Activated naive CD8-positive, alpha-beta T cell (primary cell): ENCODE measurements around the gene ATP1A4.

Experiments
- H3K27ac Mint-ChIP-seq: one replicate; pipeline ENCODE4 v1.8.0; 2021; ENCODE audit warnings: mixed read lengths
- H3K27me3 Mint-ChIP-seq: one replicate; pipeline ENCODE4 v1.8.0; 2021; ENCODE audit warnings: mixed read lengths
- H3K36me3 Mint-ChIP-seq: one replicate; pipeline ENCODE4 v1.8.0; 2021; ENCODE audit warnings: mixed read lengths
- H3K4me1 Mint-ChIP-seq: one replicate; pipeline ENCODE4 v1.8.0; 2021; ENCODE audit warnings: low read depth, mixed read lengths
- H3K4me3 Mint-ChIP-seq: one replicate; pipeline ENCODE4 v1.8.0; 2021; ENCODE audit warnings: mild to moderate bottlenecking, mixed read lengths
- H3K9me3 Mint-ChIP-seq: one replicate; pipeline ENCODE4 v1.8.0; 2021; ENCODE audit warnings: low read depth, mixed read lengths

The ATP1A4 gene

DNA sequence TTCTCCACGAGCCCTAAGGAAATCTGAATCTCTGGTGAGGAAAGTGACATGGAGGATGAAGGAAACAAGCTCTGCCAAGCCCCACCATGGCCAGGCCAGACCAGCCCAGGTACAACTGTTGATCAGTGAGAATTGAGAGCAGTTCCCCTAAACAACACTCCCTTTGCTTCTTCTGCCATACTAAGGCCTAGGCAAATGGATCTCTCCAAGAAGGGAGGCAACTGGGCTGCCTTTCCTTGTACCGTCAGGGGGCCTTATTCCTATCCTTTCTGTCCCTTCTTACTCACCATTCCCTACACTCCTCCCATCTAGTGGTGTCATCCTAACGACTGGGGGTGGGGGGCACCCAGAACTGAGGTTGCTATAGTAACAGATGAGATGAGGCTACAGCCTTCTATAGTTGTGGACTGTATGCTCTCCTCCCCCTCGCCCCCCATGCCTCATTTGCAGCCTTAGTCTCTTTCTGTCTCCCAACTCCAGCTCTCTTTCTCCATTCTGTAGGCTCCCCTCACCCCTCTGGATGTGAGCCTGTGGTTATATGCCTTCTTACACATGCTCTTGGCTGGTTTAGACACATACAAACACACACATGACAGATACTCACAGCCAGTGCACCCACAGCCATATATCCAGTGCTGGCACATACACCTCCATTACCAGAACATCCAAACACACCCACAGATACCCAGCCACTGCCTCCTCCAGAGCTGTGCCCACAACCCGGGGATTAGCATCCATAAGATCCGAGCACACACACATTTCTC, 57.3 kb downstream of the ATP1A4 start:
- peaks cover 4% of the 10 kb centered on the region for H3K36me3 Mint-ChIP-seq
- H3K27me3 Mint-ChIP-seq: no peaks in the 10 kb centered on the region
- H3K4me1 Mint-ChIP-seq: peaks cover 47% of the 10 kb centered on the region
- H3K4me3 Mint-ChIP-seq: no peak overlapping the region
- H3K9me3 Mint-ChIP-seq: no peaks in the 10 kb centered on the region
- H3K27ac Mint-ChIP-seq: peak overlapping the region; percentile 77

DNA sequence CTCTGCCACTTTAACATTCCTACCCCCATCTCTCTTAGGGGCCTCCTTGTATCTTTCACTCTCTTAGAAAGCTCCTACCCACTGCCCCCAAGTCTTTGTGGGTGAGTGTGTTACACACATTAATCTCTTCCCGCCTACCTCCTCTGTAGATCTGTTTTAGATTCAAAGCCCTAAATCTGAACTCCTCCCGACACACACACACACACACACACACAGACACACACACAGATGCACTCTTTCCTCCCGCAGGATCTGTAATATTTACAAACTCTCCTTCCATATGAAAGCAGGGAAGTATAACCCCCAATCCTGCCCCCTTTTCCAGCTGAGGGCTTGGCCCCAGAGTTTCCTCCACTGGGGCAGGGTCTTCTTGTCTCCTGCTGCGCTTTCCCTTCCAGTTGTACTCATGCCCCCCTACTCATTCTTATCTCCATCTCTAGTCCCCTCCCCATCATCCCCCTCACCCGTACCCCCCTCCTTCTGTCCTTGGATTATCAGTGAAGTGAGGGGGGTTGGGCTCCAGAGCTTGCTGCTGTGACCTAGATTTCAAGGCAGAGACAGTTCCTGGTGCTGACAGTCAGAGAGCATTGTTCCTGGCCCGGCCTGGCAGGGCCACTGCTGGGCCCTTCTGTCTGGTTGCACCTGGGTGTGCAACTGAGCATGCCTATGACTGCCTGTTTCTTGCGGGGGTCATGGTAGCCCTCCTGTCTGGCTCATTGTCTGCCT, 58.1 kb downstream of the ATP1A4 start:
- Mint-ChIP-seq H3K9me3 (no peaks in the 10 kb centered on the region), H3K27me3 (no peaks in the 10 kb centered on the region), H3K27ac (peak overlapping the region; percentile 1), H3K4me1 (peaks cover 41% of the 10 kb centered on the region), H3K4me3 (no peak overlapping the region), H3K36me3 (peaks cover 7% of the 10 kb centered on the region)

DNA sequence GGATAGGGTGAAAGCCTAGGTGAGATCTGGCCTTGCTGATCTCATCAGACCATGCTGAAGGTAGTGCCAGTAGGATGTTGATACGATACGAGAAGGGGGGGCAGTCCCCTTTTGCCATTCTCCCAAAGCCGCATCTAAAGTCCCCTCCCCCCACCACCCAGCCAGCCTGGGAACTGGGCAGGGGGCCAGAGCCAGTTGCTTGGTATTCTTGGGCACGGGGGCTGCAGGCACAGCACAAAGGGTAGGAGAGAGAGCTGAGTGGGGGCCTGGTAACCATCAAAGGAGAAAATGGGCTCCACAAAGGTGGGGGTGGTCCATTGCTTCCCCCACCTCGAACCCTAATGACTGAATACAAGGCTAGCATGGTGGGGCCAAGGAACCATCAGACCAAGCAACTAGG, 59.2 kb downstream of the ATP1A4 start:
- H3K9me3 Mint-ChIP-seq: no peaks in the 10 kb centered on the region
- H3K4me1 Mint-ChIP-seq: peaks cover 35% of the 10 kb centered on the region
- H3K27me3 Mint-ChIP-seq: no peaks in the 10 kb centered on the region
- H3K4me3 Mint-ChIP-seq: no peak overlapping the region
- H3K27ac Mint-ChIP-seq: peak overlapping the region; percentile 30
- peaks cover 7% of the 10 kb centered on the region for H3K36me3 Mint-ChIP-seq

DNA sequence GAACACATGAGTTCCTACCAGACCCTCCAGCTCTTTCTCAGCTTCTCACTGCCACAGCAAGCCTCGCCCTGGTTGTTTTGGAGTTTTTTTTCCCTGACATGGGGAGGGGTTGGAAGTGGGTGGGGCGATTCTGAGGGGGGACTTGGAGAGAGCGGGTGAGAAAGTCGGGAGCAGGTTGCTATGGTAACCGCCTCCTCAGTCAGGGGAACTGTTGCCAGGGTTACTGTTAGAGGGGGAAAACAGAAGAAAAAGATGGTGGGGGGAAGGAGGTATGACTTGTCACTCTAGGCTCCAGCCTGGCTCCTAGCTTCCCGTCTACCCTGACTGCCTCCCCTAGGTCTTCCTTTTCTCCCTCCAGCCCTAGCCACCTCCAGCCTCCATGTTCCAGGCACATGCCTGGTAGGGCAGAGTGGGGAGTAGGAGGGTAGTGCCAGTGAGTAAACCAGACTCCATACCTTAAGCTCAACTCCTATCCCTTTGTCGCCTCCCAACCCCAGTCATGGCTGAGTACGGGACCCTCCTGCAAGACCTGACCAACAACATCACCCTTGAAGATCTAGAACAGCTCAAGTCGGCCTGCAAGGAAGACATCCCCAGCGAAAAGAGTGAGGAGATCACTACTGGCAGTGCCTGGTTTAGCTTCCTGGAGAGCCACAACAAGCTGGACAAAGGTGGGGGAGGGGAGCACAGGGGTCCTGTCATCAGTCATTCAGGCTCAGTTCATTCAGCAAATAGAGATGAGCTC, 59.8 kb downstream of the ATP1A4 start:
- peaks cover 7% of the 10 kb centered on the region for H3K36me3 Mint-ChIP-seq
- no peaks in the 10 kb centered on the region for H3K9me3 Mint-ChIP-seq
- no peak overlapping the region for H3K4me3 Mint-ChIP-seq
- H3K4me1 Mint-ChIP-seq: peaks cover 31% of the 10 kb centered on the region
- no peaks in the 10 kb centered on the region for H3K27me3 Mint-ChIP-seq
- no peak overlapping the region for H3K27ac Mint-ChIP-seq

DNA sequence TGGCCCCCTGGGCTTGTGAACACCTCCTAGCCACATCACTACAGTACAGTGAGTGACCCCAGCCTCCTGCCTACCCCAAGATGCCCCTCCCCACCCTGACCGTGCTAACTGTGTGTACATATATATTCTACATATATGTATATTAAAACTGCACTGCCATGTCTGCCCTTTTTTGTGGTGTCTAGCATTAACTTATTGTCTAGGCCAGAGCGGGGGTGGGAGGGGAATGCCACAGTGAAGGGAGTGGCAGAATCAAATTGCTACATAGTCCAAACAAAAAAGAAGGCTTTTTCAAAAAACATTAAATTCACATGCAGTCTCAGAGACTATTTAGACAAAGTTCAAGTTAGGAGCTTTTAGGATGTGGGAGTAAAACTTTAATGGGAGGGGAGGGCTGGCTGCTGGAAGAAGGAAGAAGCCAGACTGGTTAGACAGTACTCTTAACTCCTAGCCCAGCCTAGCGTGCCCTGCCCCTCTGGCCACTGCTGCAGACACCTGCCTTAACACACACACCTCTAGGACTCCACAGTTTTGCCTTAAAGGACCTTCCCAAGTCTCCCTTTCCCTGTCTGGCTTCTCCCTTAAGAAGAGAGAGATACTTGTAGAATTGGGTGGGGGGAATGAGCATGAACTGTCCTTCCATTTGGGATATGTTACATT, 63.2 kb downstream of the ATP1A4 start:
- Mint-ChIP-seq H3K4me3 (no peak overlapping the region), H3K4me1 (peaks cover 10% of the 10 kb centered on the region)

DNA sequence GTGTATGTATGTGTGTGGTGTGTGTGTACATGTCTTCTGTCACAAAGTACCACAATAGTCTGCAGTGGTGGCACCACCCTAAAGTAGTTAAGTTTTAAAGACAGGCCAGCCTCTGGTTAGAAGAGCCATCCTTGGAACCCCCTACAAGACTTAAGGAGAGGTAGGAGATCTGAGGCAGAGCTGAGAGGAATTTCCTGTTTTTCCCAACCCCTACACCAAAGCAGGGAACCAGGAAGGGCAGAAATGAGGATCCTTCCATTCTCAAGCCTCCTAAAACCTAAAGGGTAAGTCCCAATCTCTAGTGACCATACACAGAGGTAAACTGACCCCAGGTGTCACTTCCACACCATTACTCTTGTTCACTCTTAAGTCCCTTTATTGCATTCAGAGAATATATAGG, 64.9 kb downstream of the ATP1A4 start:
- Mint-ChIP-seq H3K4me1 (no peaks in the 10 kb centered on the region), H3K27ac (peak overlapping the region; percentile 41), H3K36me3 (peaks cover 5% of the 10 kb centered on the region)

More for the DNA sequence above, 63.2 kb downstream of the ATP1A4 start:
- Mint-ChIP-seq H3K27ac (peak overlapping the region; percentile 46), H3K36me3 (peaks cover 5% of the 10 kb centered on the region), H3K9me3 (no peaks in the 10 kb centered on the region), H3K27me3 (no peaks in the 10 kb centered on the region)

DNA sequence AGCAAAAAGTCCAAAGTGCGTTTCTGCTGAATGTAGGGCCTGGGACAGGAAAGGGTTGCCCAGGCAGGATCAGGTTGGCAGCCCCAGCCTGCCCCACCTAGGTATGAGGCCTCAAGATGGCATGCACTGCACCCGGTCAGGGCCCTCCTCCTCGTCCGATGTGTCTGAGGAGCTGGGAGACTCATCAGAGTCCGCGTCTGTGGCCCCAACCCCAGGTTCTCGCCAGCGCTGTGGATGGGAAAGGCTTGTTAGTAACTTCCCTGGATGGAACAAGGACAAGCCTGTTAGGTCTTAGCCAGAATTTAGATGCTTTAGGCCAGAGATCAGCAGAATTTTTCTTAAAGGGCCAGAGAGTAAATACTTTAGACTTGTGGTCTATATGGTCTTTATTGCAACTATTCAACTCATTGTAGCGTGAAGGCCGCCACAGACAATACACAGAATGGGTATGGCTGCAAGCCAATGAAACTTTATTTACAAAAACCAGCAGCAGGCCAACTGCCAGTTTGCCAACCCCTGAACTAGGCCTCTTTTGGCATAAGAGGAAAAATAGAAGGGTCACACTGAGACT, 66.2 kb downstream of the ATP1A4 start:
- Mint-ChIP-seq H3K36me3 (peaks cover 2% of the 10 kb centered on the region), H3K4me1 (no peaks in the 10 kb centered on the region), H3K27ac (peak overlapping the region; percentile 35), H3K9me3 (no peaks in the 10 kb centered on the region), H3K27me3 (no peaks in the 10 kb centered on the region), H3K4me3 (no peak overlapping the region)

More for the DNA sequence above, 64.9 kb downstream of the ATP1A4 start:
- no peaks in the 10 kb centered on the region for H3K9me3 Mint-ChIP-seq
- no peaks in the 10 kb centered on the region for H3K27me3 Mint-ChIP-seq
- no peak overlapping the region for H3K4me3 Mint-ChIP-seq

DNA sequence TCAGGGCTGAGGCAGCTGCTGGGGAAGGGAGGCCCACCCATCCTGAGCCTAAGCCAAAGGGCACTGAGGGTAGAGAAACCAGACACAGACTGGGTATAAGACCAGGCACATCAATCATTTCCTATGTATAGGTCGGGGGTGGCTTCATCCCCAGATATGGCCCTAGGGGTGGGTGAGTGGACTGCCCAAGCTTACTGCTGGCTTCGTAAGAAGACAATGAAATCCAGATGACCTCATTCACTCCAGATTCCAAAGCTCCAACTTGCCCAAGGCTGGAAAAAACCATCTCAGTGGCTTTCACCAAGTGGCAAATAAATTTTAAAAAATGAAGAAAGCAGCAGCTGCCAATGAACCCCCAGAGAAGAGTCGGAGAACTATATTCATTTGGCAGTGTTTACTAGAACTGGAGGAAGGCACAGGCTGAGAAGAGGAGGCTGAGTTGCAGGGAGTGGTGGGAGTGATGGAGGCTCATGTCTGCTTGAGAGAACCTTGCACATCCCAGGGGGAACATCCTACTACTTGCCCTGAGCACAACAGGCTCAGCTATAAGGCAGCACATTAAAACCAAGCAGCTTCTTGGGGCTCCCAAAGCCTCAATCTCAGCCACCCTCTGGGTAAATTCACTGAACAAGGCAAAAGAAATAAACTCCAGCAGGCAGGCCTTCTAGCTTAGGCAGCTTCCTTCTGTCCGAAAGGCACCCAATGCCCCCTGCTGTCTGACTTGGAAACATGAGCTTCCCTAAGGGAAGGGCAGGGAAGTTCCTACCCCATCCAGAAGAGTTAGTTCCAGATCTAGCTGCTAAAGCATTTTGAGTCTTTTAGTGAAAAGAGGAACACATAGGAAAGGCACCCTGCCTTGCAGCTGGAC, 67.9 kb downstream of the ATP1A4 start:
- H3K9me3 Mint-ChIP-seq: no peaks in the 10 kb centered on the region
- H3K27ac Mint-ChIP-seq: peak overlapping the region; percentile 58
- H3K4me1 Mint-ChIP-seq: no peaks in the 10 kb centered on the region
- H3K36me3 Mint-ChIP-seq: peaks cover under 1% of the 10 kb centered on the region
- no peak overlapping the region for H3K4me3 Mint-ChIP-seq
- H3K27me3 Mint-ChIP-seq: no peaks in the 10 kb centered on the region

DNA sequence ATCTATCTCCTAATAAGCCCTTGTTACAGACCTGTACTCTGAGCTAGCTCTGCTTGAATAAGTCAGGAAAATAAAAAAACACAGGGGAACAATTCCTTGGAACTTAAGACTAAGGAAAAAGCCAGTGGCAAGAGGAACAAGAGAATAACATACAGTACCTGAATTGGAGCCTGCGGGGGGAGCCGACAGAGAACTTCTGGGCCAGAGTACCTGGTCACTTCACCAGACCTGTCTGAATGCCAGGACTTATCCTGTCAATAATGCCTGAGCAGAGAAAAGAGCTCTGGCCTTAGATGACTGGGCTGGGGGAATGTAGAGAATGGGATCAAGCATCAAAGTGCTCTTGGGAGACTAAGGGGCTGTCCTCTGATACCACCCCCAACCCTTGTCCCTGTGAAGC, 68.9 kb downstream of the ATP1A4 start:
- no peak overlapping the region for H3K27ac Mint-ChIP-seq
- no peaks in the 10 kb centered on the region for H3K9me3 Mint-ChIP-seq
- no peaks in the 10 kb centered on the region for H3K4me1 Mint-ChIP-seq
- H3K4me3 Mint-ChIP-seq: no peak overlapping the region
- no peaks in the 10 kb centered on the region for H3K36me3 Mint-ChIP-seq
- no peaks in the 10 kb centered on the region for H3K27me3 Mint-ChIP-seq

DNA sequence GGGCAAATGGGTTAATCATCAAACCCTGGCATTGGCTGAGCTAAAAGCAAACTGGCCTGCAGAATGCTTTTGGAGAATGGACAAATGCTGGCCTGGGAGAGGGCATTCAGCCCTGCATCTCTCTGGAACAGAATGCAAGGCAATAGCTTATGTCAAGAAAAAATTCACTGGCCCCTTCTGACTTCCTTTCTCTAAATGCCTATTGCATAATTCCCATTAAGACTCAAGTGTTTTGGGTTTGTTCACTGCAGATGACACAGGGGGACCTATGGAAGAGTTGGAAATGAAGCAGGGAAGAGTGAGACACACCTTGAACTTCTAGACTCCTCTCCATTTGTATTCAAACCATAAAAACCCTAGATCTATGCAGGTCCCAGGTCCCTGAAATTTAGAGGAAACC, 69.7 kb downstream of the ATP1A4 start:
- H3K36me3 Mint-ChIP-seq: no peaks in the 10 kb centered on the region
- H3K4me1 Mint-ChIP-seq: no peaks in the 10 kb centered on the region
- no peaks in the 10 kb centered on the region for H3K9me3 Mint-ChIP-seq
- H3K4me3 Mint-ChIP-seq: no peak overlapping the region
- H3K27me3 Mint-ChIP-seq: no peaks in the 10 kb centered on the region
- peak overlapping the region; percentile 34 for H3K27ac Mint-ChIP-seq

DNA sequence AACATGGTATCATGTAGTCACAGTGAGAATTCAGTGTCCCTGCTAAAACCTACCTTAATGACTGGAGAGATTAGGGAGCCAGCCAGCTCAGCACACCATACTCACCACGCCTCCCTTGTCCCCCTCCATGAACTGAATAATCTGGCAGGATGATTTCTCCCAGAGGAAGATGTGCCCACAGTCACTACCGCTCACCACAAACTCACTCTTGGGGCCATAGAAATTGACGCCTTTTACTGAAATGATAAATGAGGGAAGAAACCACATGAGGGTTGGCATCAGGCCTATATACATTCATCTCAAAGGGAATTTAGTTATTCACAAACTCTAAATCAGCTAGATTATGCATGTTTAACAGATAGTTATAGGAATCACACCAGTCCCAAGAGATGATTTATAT, 71.1 kb downstream of the ATP1A4 start:
- Mint-ChIP-seq H3K36me3 (no peaks in the 10 kb centered on the region), H3K9me3 (no peaks in the 10 kb centered on the region), H3K4me3 (no peak overlapping the region), H3K27me3 (no peaks in the 10 kb centered on the region), H3K27ac (no peak overlapping the region), H3K4me1 (no peaks in the 10 kb centered on the region)

DNA sequence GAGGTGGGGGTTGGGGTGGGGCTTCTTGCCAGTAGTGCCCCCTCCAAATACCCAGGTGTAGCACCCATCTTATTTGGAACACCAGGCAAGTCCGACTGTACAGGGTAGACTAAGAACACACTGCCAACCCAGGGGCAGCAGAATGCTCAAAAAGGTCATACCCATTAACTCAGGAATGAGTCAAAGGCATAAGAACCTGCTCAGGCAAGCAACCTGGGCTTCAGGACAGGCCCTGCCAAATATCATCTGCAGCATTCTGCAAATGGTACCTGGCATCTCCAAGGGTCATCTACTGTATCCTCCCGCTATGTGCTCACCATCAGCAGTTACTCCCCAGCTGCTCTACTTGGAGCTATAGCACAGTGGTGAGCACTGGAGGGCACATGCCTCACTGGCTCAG, 73.2 kb downstream of the ATP1A4 start:
- Mint-ChIP-seq H3K27me3 (no peaks in the 10 kb centered on the region), H3K4me3 (no peak overlapping the region), H3K27ac (no peak overlapping the region), H3K9me3 (no peaks in the 10 kb centered on the region), H3K36me3 (peaks cover 7% of the 10 kb centered on the region), H3K4me1 (no peaks in the 10 kb centered on the region)

DNA sequence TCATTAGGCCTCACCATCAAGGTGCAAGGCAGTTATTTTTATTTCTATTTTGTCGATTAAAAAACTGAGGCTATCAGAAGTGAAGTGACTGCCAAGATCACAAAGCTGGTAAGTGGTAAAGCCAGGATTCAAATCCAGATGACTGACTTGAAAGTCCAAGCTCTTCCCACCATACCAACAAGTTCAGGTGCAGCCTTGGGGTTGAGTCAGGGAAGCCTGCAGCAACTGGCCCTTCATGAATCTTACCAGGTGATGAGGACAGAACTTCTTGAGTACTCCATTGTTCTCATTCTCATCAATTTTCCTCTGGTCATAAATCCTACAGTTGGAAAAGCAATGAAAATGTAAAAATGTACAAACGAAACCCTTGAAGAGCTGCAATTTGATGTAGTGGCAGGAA, 73.9 kb downstream of the ATP1A4 start:
- Mint-ChIP-seq H3K9me3 (no peaks in the 10 kb centered on the region), H3K27ac (no peak overlapping the region), H3K4me1 (no peaks in the 10 kb centered on the region), H3K36me3 (peaks cover 12% of the 10 kb centered on the region), H3K27me3 (no peaks in the 10 kb centered on the region), H3K4me3 (no peak overlapping the region)

DNA sequence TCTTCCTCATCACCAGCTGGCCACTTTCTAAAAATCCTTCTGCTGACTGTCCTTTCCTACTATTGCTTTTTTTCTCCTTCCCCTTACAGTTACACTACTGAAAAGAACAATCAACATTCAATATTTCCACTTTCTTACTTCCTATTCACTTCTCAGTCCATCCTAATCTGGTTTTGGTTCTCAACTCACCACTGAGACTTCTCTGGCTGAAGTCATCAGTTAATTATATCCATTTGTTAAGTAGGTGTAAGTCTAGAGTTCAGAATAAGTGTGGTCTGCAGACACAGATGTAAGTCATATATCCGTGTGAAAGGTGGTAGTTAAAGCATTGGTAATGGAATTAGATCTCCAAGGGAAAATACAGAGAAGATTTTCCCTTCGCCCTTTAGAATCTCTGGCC, 75.2 kb downstream of the ATP1A4 start:
- no peak overlapping the region for H3K27ac Mint-ChIP-seq
- no peak overlapping the region for H3K4me3 Mint-ChIP-seq
- H3K27me3 Mint-ChIP-seq: no peaks in the 10 kb centered on the region
- H3K9me3 Mint-ChIP-seq: no peaks in the 10 kb centered on the region
- H3K4me1 Mint-ChIP-seq: no peaks in the 10 kb centered on the region
- H3K36me3 Mint-ChIP-seq: peaks cover 12% of the 10 kb centered on the region
